GM19397 (cell line): ENCODE results near the gene ANO2.

ENCODE experiments used
- ATAC-seq: cut with Tn5 transposase; IDR thresholded peaks from one replicate; pipeline ENCODE4 v1.9.1; 2021; ENCODE audit warnings: mild to moderate bottlenecking, moderate library complexity; ENCODE audit not compliant: unreplicated experiment

The ANO2 gene

GRCh38 chr12:5588591-5588990 is 356.5 kb downstream of the ANO2 start:
- ATAC-seq = no peak

- ATAC-seq = no peak
Measured at GRCh38 chr12:5588176-5588575, 356.9 kb downstream of the ANO2 start.

- ATAC-seq = no peak
Measured at GRCh38 chr12:5587711-5588121, 357.3 kb downstream of the ANO2 start.

GRCh38 chr12:5586201-5586600 is 358.9 kb downstream of the ANO2 start:
- ATAC-seq = no peak

GRCh38 chr12:5585178-5585577 is 359.9 kb downstream of the ANO2 start:
- no peak for ATAC-seq

GRCh38 chr12:5584412-5585175 is 360.5 kb downstream of the ANO2 start:
- ATAC-seq = no peak

GRCh38 chr12:5582541-5582940 is 362.5 kb downstream of the ANO2 start:
- ATAC-seq = no peak

GRCh38 chr12:5582018-5582417 is 363.0 kb downstream of the ANO2 start:
- no peak for ATAC-seq

- ATAC-seq = no peak
Measured at GRCh38 chr12:5581616-5582015, 363.4 kb downstream of the ANO2 start.

GRCh38 chr12:5581019-5581418 is 364.0 kb downstream of the ANO2 start:
- no peak for ATAC-seq

- no peak for ATAC-seq
Measured at GRCh38 chr12:5578775-5579174, 366.3 kb downstream of the ANO2 start.

GRCh38 chr12:5577741-5578140 is 367.3 kb downstream of the ANO2 start:
- ATAC-seq = no peak

GRCh38 chr12:5577211-5577612 is 367.8 kb downstream of the ANO2 start:
- ATAC-seq = no peak

- ATAC-seq = no peak
Measured at GRCh38 chr12:5575987-5576386, 369.1 kb downstream of the ANO2 start.

- no peak for ATAC-seq
Measured at GRCh38 chr12:5575232-5575631, 369.8 kb downstream of the ANO2 start.

GRCh38 chr12:5573390-5573789 is 371.7 kb downstream of the ANO2 start:
- ATAC-seq = no peak

- ATAC-seq = no peak
Measured at GRCh38 chr12:5571115-5571514, 373.9 kb downstream of the ANO2 start.

GRCh38 chr12:5570416-5570815 is 374.6 kb downstream of the ANO2 start:
- ATAC-seq = no peak

- no peak for ATAC-seq
Measured at GRCh38 chr12:5568325-5568981, 376.6 kb downstream of the ANO2 start.

- no peak for ATAC-seq
Measured at GRCh38 chr12:5567016-5567725, 377.9 kb downstream of the ANO2 start.

- no peak for ATAC-seq
Measured at GRCh38 chr12:5565933-5566599, 379.0 kb downstream of the ANO2 start.
